Thyroid gland (tissue), 4 donors: ENCODE measurements around the gene COL19A1.

ENCODE experiments used
- POLR2A ChIP-seq, 2 donors: fragments of 450-650 bp; IDR thresholded peaks; one replicate each; pipeline ENCODE4 v1.6.1; 2017; ENCODE audit warnings: antibody characterized with exemption in 2 of 2, mild to moderate bottlenecking in 2 of 2, moderate library complexity in 1 of 2
- TF ChIP-seq, protein P1 (sequence below), 6 experiments: fragments of 200-600 bp in 3 of 6; fragments of 450-650 bp in 3 of 6; sonication (generic) in 3 of 6; IDR thresholded peaks; one replicate each; pipeline ENCODE4 v1.5.1; 2016 to 2019; ENCODE audit warnings: antibody characterized with exemption in 6 of 6, mild to moderate bottlenecking in 2 of 6, inconsistent platforms in 1 of 6, moderate library complexity in 1 of 6

- TF ChIP-seq, protein P1, sequence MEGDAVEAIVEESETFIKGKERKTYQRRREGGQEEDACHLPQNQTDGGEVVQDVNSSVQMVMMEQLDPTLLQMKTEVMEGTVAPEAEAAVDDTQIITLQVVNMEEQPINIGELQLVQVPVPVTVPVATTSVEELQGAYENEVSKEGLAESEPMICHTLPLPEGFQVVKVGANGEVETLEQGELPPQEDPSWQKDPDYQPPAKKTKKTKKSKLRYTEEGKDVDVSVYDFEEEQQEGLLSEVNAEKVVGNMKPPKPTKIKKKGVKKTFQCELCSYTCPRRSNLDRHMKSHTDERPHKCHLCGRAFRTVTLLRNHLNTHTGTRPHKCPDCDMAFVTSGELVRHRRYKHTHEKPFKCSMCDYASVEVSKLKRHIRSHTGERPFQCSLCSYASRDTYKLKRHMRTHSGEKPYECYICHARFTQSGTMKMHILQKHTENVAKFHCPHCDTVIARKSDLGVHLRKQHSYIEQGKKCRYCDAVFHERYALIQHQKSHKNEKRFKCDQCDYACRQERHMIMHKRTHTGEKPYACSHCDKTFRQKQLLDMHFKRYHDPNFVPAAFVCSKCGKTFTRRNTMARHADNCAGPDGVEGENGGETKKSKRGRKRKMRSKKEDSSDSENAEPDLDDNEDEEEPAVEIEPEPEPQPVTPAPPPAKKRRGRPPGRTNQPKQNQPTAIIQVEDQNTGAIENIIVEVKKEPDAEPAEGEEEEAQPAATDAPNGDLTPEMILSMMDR (IDR thresholded peaks at IDR 0.05), result no peak
- TF ChIP-seq POLR2A (IDR thresholded peaks at IDR 0.05), result no peak
Observed at GRCh38 chr6:70194421-70194820, 328.1 kb downstream of the COL19A1 start.
